T-helper 17 cell (primary cell): ENCODE data around the gene C2orf80. TPM values are rescaled to one million over a fixed set of nuclear protein-coding genes. Genes with fewer than 3 reads are reported as not detected.
A peak's percentile ranks its signal among the peaks of the same experiment; 100 is the strongest.

ENCODE experiments used
- ATAC-seq: fragments of 150-1000 bp; cut with Tn5 transposase; 2 replicates; pipeline ENCODE4 v1.10.0; 2021; ENCODE audit warnings: mild to moderate bottlenecking, moderate library complexity
- DNase-seq, 3 donors: peaks; one replicate each; pipeline versions ENCODE4 v3.0.0 to v3.0.0-alpha.2; 2020 to 2021
- H3K9me3 ChIP-seq: one replicate; pipeline ENCODE4 v1.7.0; 2013; ENCODE audit warnings: low read length, mild to moderate bottlenecking; ENCODE audit not compliant: control insufficient read depth, poor library complexity, severe bottlenecking
- H3K27ac Mint-ChIP-seq: one replicate; pipeline ENCODE4 v1.8.0; 2022; ENCODE audit warnings: mild to moderate bottlenecking, moderate library complexity, mixed read lengths
- H3K27me3 Mint-ChIP-seq: one replicate; pipeline ENCODE4 v1.8.0; 2022; ENCODE audit warnings: mixed read lengths
- H3K36me3 Mint-ChIP-seq: one replicate; pipeline ENCODE4 v1.8.0; 2022; ENCODE audit warnings: low read depth, mixed read lengths
- H3K4me1 Mint-ChIP-seq: one replicate; pipeline ENCODE4 v1.8.0; 2022; ENCODE audit warnings: mild to moderate bottlenecking, mixed read lengths
- H3K4me3 Mint-ChIP-seq: one replicate; pipeline ENCODE4 v1.8.0; 2022; ENCODE audit warnings: mild to moderate bottlenecking, moderate library complexity, mixed read lengths
- total RNA-seq, 4 donors: library from RNA in 2 of 4; stranded (reverse) in 2 of 4; gene quantifications; one replicate each; pipeline ENCODE4 v1.2.3 and lab custom pipeline; 2022 to 2026

The C2orf80 gene
- total RNA-seq, 2 donors from 2014 or later: not detected

DNA sequence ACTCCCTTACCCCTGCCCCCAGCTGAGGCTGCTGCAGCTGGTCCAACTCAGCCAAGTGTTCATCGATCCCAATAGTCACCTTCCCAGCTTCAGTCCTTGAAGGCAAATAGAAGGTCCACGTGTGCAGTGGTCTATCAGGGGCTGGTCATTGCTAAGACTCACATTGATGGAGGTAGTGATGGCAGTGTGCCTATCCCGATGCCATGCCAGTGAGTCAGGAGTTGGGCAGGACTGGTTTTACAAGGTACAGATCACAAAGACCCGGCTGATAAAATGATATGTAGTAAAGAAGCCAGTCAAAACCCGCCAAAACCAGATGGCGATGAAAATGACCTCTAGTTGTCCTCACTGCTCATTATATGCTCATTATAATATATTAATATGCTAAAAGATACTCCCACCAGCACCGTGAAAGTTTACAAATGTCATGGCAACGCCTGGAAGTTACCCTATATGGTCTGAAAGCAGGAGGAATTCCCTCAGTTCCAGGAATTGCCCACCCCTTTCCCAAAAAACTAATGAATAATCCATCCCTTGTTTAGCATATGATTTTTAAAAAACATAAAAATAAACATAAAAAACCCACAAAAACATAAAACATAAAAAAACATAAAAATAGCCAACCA, 2.9 kb upstream of the C2orf80 start:
- peaks cover 2% of the 10 kb centered on the region for H3K4me1 Mint-ChIP-seq
- no peak for ATAC-seq
- no peaks in the 10 kb centered on the region for H3K9me3 ChIP-seq
- H3K4me3 Mint-ChIP-seq: no peak overlapping the region
- H3K27me3 Mint-ChIP-seq: peaks cover 6% of the 10 kb centered on the region
- DNase-seq: no peak
- H3K27ac Mint-ChIP-seq: no peak overlapping the region
- H3K36me3 Mint-ChIP-seq: no peaks in the 10 kb centered on the region

- no peak overlapping the region for H3K4me3 Mint-ChIP-seq
- peaks cover 19% of the 10 kb centered on the region for H3K27me3 Mint-ChIP-seq
- no peak overlapping the region for H3K27ac Mint-ChIP-seq
- no peaks in the 10 kb centered on the region for H3K9me3 ChIP-seq
- peaks cover 2% of the 10 kb centered on the region for H3K4me1 Mint-ChIP-seq
- ATAC-seq (no peak), DNase-seq (no peak)
- no peaks in the 10 kb centered on the region for H3K36me3 Mint-ChIP-seq
These were observed 591 bp downstream of the C2orf80 start for GRCh38 chr2:208189069-208189809.

DNA sequence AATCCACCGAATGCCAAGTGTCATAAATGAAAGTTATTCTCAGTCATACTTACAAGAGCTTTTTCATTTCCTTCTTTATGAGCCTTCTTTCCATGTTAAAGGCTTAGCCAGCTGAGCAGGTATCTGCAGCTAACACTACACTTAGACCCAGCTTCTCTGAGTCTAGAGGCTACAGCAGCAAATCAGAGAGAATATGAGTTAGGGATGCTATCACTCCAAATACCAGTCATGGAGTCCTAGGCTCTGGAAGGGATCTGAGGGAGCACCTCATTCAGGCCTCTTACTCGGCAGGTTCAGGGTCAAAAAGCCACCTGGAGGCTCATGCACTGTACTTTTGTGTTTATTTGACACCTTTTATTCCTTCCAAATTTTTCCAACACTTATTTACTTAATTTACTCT, 2.9 kb downstream of the C2orf80 start:
- ATAC-seq: no peak

DNA sequence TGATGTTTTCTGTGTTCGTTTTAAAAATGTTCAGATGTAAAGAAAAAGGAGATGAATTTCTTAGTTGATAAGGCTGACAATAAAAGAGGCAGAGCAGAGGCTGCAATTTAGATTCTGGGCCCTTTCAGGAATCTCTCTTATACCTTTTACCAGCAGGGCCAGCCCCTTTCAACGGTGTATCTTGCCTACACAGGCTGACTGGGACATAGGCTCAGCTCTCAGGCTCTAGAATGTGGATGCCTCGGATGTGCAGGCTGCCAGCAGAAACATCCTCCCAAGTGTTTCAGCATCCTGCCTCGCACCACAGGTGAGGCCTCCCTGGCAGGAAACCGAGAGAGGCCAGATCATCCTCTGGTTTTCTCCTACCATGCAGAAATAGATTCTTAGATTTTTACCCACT, 3.4 kb downstream of the C2orf80 start:
- no peak for DNase-seq
- H3K4me1 Mint-ChIP-seq: peaks cover 2% of the 10 kb centered on the region
- peak overlapping the region; percentile 32 for H3K27ac Mint-ChIP-seq
- no peaks in the 10 kb centered on the region for H3K9me3 ChIP-seq
- no peak overlapping the region for H3K4me3 Mint-ChIP-seq
- H3K27me3 Mint-ChIP-seq: peaks cover 36% of the 10 kb centered on the region
- no peaks in the 10 kb centered on the region for H3K36me3 Mint-ChIP-seq
- ATAC-seq: no peak

More for the DNA sequence above, 2.9 kb downstream of the C2orf80 start:
- peaks cover 36% of the 10 kb centered on the region for H3K27me3 Mint-ChIP-seq
- no peaks in the 10 kb centered on the region for H3K9me3 ChIP-seq
- peak overlapping the region; percentile 32 for H3K27ac Mint-ChIP-seq
- H3K36me3 Mint-ChIP-seq: no peaks in the 10 kb centered on the region
- no peak overlapping the region for H3K4me3 Mint-ChIP-seq
- H3K4me1 Mint-ChIP-seq: peaks cover 2% of the 10 kb centered on the region
- no peak for DNase-seq

GRCh38 chr2:208183972-208184705, 5.7 kb downstream of the C2orf80 start:
- H3K9me3 ChIP-seq: no peaks in the 10 kb centered on the region
- ATAC-seq (no peak), DNase-seq (no peak)
- peaks cover 40% of the 10 kb centered on the region for H3K27me3 Mint-ChIP-seq
- H3K27ac Mint-ChIP-seq: no peak overlapping the region
- peaks cover 5% of the 10 kb centered on the region for H3K4me1 Mint-ChIP-seq
- H3K36me3 Mint-ChIP-seq: no peaks in the 10 kb centered on the region
- no peak overlapping the region for H3K4me3 Mint-ChIP-seq

DNA sequence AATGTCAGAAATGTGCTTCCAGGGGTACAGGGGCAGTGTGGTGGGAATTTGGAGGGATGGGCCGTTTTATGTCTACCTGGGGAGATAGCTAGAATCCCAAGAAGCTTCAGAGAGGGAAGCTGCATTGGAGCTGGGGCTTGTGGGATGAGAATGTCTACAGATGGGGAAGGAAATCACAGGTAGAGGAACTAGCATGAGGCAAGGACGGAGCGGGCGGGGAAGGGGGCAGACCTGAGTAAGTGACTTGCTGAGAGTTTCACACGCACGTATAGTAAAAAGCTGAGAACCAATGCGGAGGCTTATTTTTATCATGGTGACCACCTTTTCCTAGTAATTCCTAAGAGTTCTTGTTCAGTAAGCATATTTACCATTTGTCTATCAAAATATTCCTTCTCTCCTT, 6.3 kb downstream of the C2orf80 start:
- Mint-ChIP-seq H3K4me3 (no peak overlapping the region), H3K27me3 (peaks cover 41% of the 10 kb centered on the region), H3K27ac (no peak overlapping the region), H3K4me1 (peaks cover 3% of the 10 kb centered on the region), H3K36me3 (no peaks in the 10 kb centered on the region)
- no peak for ATAC-seq
- H3K9me3 ChIP-seq: no peaks in the 10 kb centered on the region
- DNase-seq: no peak

DNA sequence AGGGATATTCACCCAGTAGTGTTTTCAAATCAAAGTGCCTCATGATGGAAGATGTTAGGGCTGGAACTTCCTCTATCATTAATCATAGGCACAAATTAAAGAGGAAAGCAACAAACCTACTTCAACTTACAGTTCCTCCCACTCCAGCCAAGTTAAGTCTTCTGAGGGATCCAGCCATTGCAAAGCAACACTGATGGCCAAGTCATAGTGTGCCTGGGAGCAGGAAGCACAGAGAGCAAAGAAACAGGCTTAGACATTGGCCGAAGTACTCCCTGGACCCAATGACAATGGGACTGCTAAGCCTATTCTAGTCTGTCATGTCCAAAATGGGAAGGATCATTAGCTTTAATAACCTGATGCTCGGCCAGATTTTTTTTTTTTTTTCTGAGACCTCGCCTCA, 7.0 kb downstream of the C2orf80 start:
- no peaks in the 10 kb centered on the region for H3K36me3 Mint-ChIP-seq
- no peak overlapping the region for H3K4me3 Mint-ChIP-seq
- peaks cover 3% of the 10 kb centered on the region for H3K4me1 Mint-ChIP-seq
- DNase-seq: no peak
- no peaks in the 10 kb centered on the region for H3K9me3 ChIP-seq
- ATAC-seq: no peak
- H3K27ac Mint-ChIP-seq: no peak overlapping the region
- H3K27me3 Mint-ChIP-seq: peaks cover 41% of the 10 kb centered on the region

GRCh38 chr2:208179028-208179609, 10.7 kb downstream of the C2orf80 start:
- H3K27me3 Mint-ChIP-seq: peaks cover 31% of the 10 kb centered on the region
- H3K4me3 Mint-ChIP-seq: no peak overlapping the region
- no peak for DNase-seq
- no peaks in the 10 kb centered on the region for H3K36me3 Mint-ChIP-seq
- H3K27ac Mint-ChIP-seq: no peak overlapping the region
- no peak for ATAC-seq
- H3K9me3 ChIP-seq: no peaks in the 10 kb centered on the region
- H3K4me1 Mint-ChIP-seq: peaks cover 7% of the 10 kb centered on the region

DNA sequence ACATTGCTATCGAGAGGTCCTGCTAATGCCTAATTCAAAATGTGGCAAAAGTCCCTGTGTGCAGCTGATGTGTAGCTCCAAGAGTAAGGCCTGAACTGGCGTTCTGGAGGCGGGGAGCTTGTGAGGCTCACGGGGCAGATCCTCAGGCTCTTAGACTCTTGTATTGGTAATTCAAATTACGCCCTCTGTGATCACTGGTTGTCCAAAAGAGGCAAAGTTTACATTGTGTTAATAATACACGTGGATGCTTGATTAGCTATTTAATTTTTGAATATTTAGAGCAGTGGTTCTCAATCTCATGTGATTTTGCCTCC, 14.0 kb downstream of the C2orf80 start:
- Mint-ChIP-seq H3K36me3 (no peaks in the 10 kb centered on the region), H3K27me3 (peaks cover 34% of the 10 kb centered on the region), H3K27ac (no peak overlapping the region), H3K4me1 (peaks cover 7% of the 10 kb centered on the region), H3K4me3 (no peak overlapping the region)
- ATAC-seq (no peak), DNase-seq (no peak)
- H3K9me3 ChIP-seq: no peaks in the 10 kb centered on the region

GRCh38 chr2:208175069-208175839, 14.6 kb downstream of the C2orf80 start:
- H3K27me3 Mint-ChIP-seq: peaks cover 39% of the 10 kb centered on the region
- H3K4me3 Mint-ChIP-seq: no peak overlapping the region
- H3K27ac Mint-ChIP-seq: no peak overlapping the region
- DNase-seq: peak in 2 of 3 donors; percentile 21 to 40
- H3K36me3 Mint-ChIP-seq: no peaks in the 10 kb centered on the region
- ATAC-seq: peak; percentile 95
- peaks cover 7% of the 10 kb centered on the region for H3K4me1 Mint-ChIP-seq
- H3K9me3 ChIP-seq: no peaks in the 10 kb centered on the region

DNA sequence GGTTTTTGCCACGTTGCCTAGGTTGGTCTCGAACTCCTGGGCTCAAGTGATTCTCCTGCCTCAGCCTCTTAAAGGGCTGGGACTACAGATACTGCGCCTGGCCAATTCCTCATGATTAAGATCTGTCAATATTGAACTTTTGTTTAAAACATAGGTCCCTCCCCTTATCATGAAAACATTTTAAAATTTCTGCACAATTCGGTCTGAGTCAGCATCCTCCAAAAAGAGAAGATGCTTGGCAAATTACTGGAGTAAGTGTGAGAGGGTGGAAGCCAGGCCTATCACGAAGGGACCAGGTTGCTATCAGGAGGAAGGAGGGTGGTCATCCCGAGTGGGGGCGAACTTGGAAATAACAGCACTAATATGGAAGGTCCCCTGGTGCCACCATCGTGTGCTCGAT, 15.7 kb downstream of the C2orf80 start:
- Mint-ChIP-seq H3K27ac (no peak overlapping the region), H3K4me3 (no peak overlapping the region), H3K4me1 (peaks cover 6% of the 10 kb centered on the region), H3K27me3 (peaks cover 38% of the 10 kb centered on the region), H3K36me3 (no peaks in the 10 kb centered on the region)
- H3K9me3 ChIP-seq: no peaks in the 10 kb centered on the region
- no peak for ATAC-seq
- DNase-seq: no peak

GRCh38 chr2:208172125-208172524, 17.7 kb downstream of the C2orf80 start:
- Mint-ChIP-seq H3K36me3 (no peaks in the 10 kb centered on the region), H3K27ac (no peak overlapping the region), H3K27me3 (peaks cover 43% of the 10 kb centered on the region), H3K4me1 (peaks cover 6% of the 10 kb centered on the region), H3K4me3 (peak overlapping the region; percentile 41)
- no peaks in the 10 kb centered on the region for H3K9me3 ChIP-seq
- no peak for DNase-seq
- ATAC-seq: no peak
